ENCODE results near the gene MACROD2. TPM values are rescaled to one million over a fixed set of nuclear protein-coding genes. Genes with fewer than 3 reads are reported as not detected.

Gene MACROD2
- total and polyA plus RNA-seq, 7 donors: 0.20 to 4.8 (median 0.87) TPM

DNA sequence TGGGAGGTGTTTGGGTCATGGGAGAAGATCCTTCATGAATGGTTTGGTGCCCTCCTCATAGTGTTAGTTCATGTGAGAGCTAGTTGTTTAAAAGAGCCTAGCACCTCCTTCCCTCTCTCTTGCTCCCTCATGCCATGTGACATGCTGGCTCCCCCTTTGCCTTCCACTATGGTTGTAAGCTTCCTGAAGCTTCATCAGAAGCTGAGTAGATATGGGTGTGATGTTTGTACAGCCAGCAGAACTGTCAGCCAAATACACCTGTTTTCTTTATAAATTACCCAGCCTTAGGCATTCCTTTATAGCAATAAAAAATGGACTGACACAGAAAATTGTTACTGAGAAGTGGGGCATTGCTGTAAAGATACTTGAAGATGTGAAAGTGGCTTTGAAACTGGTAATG lies 1073.2 kb downstream of the MACROD2 start:
- TF ChIP-seq, protein P1, sequence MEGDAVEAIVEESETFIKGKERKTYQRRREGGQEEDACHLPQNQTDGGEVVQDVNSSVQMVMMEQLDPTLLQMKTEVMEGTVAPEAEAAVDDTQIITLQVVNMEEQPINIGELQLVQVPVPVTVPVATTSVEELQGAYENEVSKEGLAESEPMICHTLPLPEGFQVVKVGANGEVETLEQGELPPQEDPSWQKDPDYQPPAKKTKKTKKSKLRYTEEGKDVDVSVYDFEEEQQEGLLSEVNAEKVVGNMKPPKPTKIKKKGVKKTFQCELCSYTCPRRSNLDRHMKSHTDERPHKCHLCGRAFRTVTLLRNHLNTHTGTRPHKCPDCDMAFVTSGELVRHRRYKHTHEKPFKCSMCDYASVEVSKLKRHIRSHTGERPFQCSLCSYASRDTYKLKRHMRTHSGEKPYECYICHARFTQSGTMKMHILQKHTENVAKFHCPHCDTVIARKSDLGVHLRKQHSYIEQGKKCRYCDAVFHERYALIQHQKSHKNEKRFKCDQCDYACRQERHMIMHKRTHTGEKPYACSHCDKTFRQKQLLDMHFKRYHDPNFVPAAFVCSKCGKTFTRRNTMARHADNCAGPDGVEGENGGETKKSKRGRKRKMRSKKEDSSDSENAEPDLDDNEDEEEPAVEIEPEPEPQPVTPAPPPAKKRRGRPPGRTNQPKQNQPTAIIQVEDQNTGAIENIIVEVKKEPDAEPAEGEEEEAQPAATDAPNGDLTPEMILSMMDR (IDR thresholded peaks at IDR 0.05): no peak
- Histone ChIP-seq H3K9me3 (no peaks in the 10 kb centered on the region), H3K27ac (no peak overlapping the region), H3K36me3 (ENCODE audit: insufficient read depth in 1 of 2, low read depth in 1 of 2) (no peaks in the 10 kb centered on the region), H3K4me3 (no peak overlapping the region), H3K4me1 (no peaks in the 10 kb centered on the region), H3K27me3 (ENCODE audit: insufficient read depth in 3 of 3, low read length in 2 of 3) (no peaks in the 10 kb centered on the region)
- intact Hi-C loops (cut with DNase I): no loop called here
- no peak for ATAC-seq
- no peak for DNase-seq

DNA sequence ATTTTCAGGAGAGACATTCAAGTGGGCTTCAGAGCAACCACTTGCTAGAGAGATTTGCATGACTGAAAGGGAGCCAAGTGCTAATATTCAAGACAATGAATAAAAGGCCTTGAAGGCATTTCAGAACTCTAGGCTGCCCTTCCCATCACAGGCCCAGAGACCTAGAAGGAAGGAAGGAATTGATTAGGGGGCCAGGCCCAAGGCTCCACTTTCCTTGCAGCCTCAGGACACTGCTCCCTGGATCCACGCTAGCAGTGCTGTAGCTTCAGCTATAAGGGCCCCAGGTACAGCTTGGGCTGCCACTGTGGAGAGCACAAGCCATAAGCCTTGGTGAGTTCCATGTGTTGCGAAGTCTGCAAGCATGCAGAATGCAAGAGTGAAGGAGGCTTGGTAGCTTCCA lies 1074.0 kb downstream of the MACROD2 start:
- TF ChIP-seq, protein P1 (IDR thresholded peaks at IDR 0.05): no peak
- WGBS, 3 donors: 88 to 100% (median 98%) methylated on average over 2 of the region's 2 CpGs
- no peak for ATAC-seq

DNA sequence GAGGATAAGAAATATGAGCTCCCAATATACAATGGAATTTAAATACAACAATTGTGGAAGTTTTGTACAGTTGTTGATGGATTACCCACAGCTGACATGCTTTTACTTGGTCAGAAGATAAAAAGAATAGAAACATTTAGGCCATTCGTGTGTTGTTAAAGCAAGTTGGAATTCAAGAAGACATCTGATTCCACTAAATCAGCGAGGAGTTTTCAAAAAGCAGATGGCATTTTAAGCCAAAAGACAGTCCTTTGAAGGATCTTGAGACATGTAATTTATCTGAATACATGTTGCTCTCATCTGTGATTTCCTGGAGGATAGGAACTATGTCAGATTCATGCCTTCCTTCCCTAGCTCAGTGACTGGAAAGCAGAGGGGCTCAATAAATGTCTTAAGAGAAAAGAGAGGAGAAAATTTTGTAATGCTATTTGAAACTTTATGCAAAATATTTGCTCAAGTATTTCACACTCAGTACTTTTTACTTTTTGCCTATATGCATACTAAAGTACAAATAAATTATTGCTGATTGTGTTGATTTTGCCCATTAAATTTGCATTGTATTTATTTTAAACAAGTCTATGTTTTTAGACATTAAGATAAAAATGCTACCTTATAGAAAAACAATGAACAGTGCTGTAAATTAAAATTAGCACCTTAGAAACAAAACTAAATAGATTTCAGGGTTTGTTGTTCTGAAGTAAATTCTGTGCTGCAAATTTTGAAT lies 1075.9 kb downstream of the MACROD2 start:
- ATAC-seq: no peak
- intact Hi-C loops (cut with DNase I): no loop called here
- no peaks in the 10 kb centered on the region for H3K4me1 ChIP-seq
- TF ChIP-seq, protein P1 (IDR thresholded peaks at IDR 0.05): no peak
- no peak for DNase-seq
- no peak overlapping the region for H3K4me3 ChIP-seq
- no peaks in the 10 kb centered on the region for H3K9me3 ChIP-seq
- H3K27me3 ChIP-seq (ENCODE audit: insufficient read depth in 3 of 3, low read length in 2 of 3): no peaks in the 10 kb centered on the region
- WGBS, 3 donors: 26 to 30% (median 26%) methylated on average over 2 of the region's 2 CpGs
- no peaks in the 10 kb centered on the region for H3K36me3 ChIP-seq (ENCODE audit: insufficient read depth in 1 of 2, low read depth in 1 of 2)
- H3K27ac ChIP-seq: no peak overlapping the region

More for the DNA sequence above, 1074.0 kb downstream of the MACROD2 start:
- H3K27ac ChIP-seq: no peak overlapping the region
- no peaks in the 10 kb centered on the region for H3K27me3 ChIP-seq (ENCODE audit: insufficient read depth in 3 of 3, low read length in 2 of 3)
- intact Hi-C loops (cut with DNase I): no loop called here
- H3K4me3 ChIP-seq: no peak overlapping the region
- no peak for DNase-seq
- no peaks in the 10 kb centered on the region for H3K4me1 ChIP-seq
- H3K36me3 ChIP-seq (ENCODE audit: insufficient read depth in 1 of 2, low read depth in 1 of 2): no peaks in the 10 kb centered on the region
- no peaks in the 10 kb centered on the region for H3K9me3 ChIP-seq

DNA sequence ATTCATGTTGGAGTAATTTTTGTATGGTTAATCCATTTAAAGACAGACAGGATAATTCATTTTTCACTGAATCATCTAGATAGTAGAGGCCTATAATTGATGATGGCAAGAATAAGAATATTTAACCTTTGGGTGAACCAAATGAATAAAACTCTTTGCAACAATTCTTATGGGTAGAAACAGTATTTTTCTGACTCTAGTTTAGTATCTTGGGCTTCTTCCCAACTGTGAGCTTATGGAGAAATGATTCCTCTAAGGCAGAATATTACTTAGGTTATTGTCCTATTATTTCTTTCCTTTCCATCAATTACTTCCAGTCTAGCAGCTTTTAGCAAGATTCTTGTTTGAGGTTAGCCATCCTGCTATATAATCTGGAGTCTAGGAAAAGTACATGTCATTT lies 1077.0 kb downstream of the MACROD2 start:
- DNase-seq: no peak
- intact Hi-C loops (cut with DNase I): no loop called here
- no peaks in the 10 kb centered on the region for H3K36me3 ChIP-seq (ENCODE audit: insufficient read depth in 1 of 2, low read depth in 1 of 2)
- no peaks in the 10 kb centered on the region for H3K4me1 ChIP-seq
- H3K9me3 ChIP-seq: no peaks in the 10 kb centered on the region
- H3K27ac ChIP-seq: no peak overlapping the region
- no peak overlapping the region for H3K4me3 ChIP-seq
- ATAC-seq: no peak
- TF ChIP-seq, protein P1 (IDR thresholded peaks at IDR 0.05): no peak
- H3K27me3 ChIP-seq (ENCODE audit: insufficient read depth in 3 of 3, low read length in 2 of 3): no peaks in the 10 kb centered on the region

DNA sequence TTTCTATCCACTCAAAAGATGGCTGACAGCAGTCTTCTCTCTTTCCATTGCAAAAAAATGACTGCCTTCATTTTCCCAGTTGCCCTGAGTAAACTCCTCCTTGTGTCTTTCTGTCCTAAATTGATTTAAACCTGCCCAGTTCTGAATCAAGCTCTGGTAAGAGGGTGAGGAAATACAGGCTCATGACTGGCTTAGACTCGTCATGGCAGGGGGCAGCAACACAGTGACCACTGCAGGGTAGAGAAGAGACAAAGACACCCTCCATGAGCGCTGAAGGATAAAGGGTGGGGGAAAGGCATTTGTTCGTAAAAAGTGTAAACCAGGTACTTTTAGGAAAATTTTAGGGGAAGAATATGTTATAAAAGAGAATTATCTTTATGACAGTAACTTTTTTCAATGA lies 1080.3 kb downstream of the MACROD2 start:
- Histone ChIP-seq H3K9me3 (no peaks in the 10 kb centered on the region), H3K4me3 (no peak overlapping the region), H3K36me3 (ENCODE audit: insufficient read depth in 1 of 2, low read depth in 1 of 2) (no peaks in the 10 kb centered on the region), H3K4me1 (no peaks in the 10 kb centered on the region), H3K27me3 (ENCODE audit: insufficient read depth in 3 of 3, low read length in 2 of 3) (no peaks in the 10 kb centered on the region), H3K27ac (no peak overlapping the region)
- TF ChIP-seq, protein P1 (IDR thresholded peaks at IDR 0.05): no peak
- ATAC-seq: no peak
- whole genome bisulfite sequencing, 3 donors: 89 to 91% (median 89%) methylated on average over 3 of the region's 3 CpGs
- intact Hi-C loops (cut with DNase I): no loop called here
- DNase-seq: no peak

Measured in psoas muscle (tissue), 8 donors.